GM12878 (cell line): ENCODE measurements around the gene UTS2. TPM values are rescaled to one million over a fixed set of nuclear protein-coding genes. Genes with fewer than 3 reads are reported as not detected.

ENCODE experiments used
- ATAC-seq: fragments of 200-7000 bp; cut with Tn5 transposase; 3 replicates; pipeline ENCODE4 v1.9.1; 2020; ENCODE audit warnings: mild to moderate bottlenecking, moderate library complexity
- BruUV-seq: library from RNA; stranded (reverse); fragments of 400-500 nt; replicated peaks from 2 replicates; lab custom pipeline; 2021; lab: Mats Ljungman, UMichigan
- CTCF ChIA-PET: fragments of 300-600 bp; sonication (Branson Sonifier 250); formaldehyde crosslinking; extraction: SDS; loops from one replicate; lab custom pipeline; 2021; ENCODE audit warnings: inconsistent platforms; lab: Yijun Ruan, JAX
- POLR2A ChIA-PET: fragments of 350-600 bp; formaldehyde crosslinking; extraction: SDS; loops from one replicate; lab custom pipeline; 2021; ENCODE audit warnings: inconsistent platforms; lab: Charles Lee
- RAD21 ChIA-PET: fragments of 300-600 bp; sonication (Branson Sonifier 250); formaldehyde crosslinking; loops from one replicate; lab custom pipeline; 2023; ENCODE audit warnings: antibody characterized with exemption; ENCODE audit not compliant: unreplicated experiment; lab: Charles Lee
- SMC1A ChIA-PET: fragments of 300-600 bp; sonication (Branson Sonifier 250); formaldehyde crosslinking; loops from one replicate; lab custom pipeline; 2023; ENCODE audit not compliant: unreplicated experiment, uncharacterized antibody; lab: Charles Lee
- DNase-seq: peaks from one replicate; pipeline ENCODE4 v3.0.0-alpha.2; 2011; ENCODE audit warnings: low read depth, low spot score
- FAIRE-seq: peaks from 3 replicates; lab custom pipeline; 2011; peaks lifted over from hg19 to GRCh38; lab: Jason Lieb, UNC
- H2AFZ ChIP-seq: 2 replicates; pipeline ENCODE4 v1.6.0; 2011; ENCODE audit warnings: low read depth, low read length, control low read depth; ENCODE audit not compliant: control insufficient read depth
- H3K27ac ChIP-seq: 2 replicates; pipeline ENCODE4 v1.5.1; 2011; ENCODE audit warnings: control low read depth; ENCODE audit not compliant: control insufficient read depth, insufficient read depth
- H3K27me3 ChIP-seq, 2 experiments: replicated peaks in 1 of 2; 2 replicates each; pipeline versions ENCODE4 v1.6.0 to v1.6.1; 2011; ENCODE audit warnings: low read length in 1 of 2; ENCODE audit not compliant: control insufficient read depth in 2 of 2, insufficient read depth in 2 of 2
- H3K36me3 ChIP-seq, 2 experiments: 2 replicates each; pipeline ENCODE4 v1.5.1; 2011; ENCODE audit warnings: low read length in 1 of 2; ENCODE audit not compliant: control insufficient read depth in 2 of 2, insufficient read depth in 2 of 2
- H3K4me1 ChIP-seq: 2 replicates; pipeline ENCODE4 v1.6.1; 2011; ENCODE audit warnings: mild to moderate bottlenecking, low read length, moderate library complexity, mixed read lengths; ENCODE audit not compliant: control insufficient read depth, insufficient read depth
- H3K4me2 ChIP-seq: 2 replicates; pipeline ENCODE4 v1.6.0; 2011; ENCODE audit warnings: control low read depth; ENCODE audit not compliant: control insufficient read depth, insufficient read depth
- H3K4me3 ChIP-seq: fragments of 200-600 bp; sonication (generic); 2 replicates; pipeline ENCODE4 v1.5.1; 2016
- H3K79me2 ChIP-seq: 2 replicates; pipeline ENCODE4 v1.6.0; 2011; ENCODE audit warnings: low read length; ENCODE audit not compliant: control insufficient read depth, insufficient read depth
- H3K9ac ChIP-seq: 2 replicates; pipeline ENCODE4 v1.8.0; 2011; ENCODE audit warnings: low read length, control low read depth, mixed read lengths; ENCODE audit not compliant: control insufficient read depth, insufficient read depth
- H3K9me3 ChIP-seq: replicated peaks from 3 replicates; pipeline ENCODE4 v1.5.1; 2011; ENCODE audit warnings: mild to moderate bottlenecking, low read length; ENCODE audit not compliant: control insufficient read depth, insufficient read depth
- H4K20me1 ChIP-seq: 2 replicates; pipeline ENCODE4 v1.6.0; 2011; ENCODE audit not compliant: control insufficient read depth, insufficient read depth
- BACH1 ChIP-seq: fragments of 450-650 bp; IDR thresholded peaks from 2 replicates; pipeline ENCODE4 v1.6.1; 2017; ENCODE audit warnings: mild to moderate bottlenecking, borderline replicate concordance
- CHD2 ChIP-seq: IDR thresholded peaks from 2 replicates; pipeline ENCODE4 v1.6.1; 2011; ENCODE audit warnings: low read depth, low read length, improper control_type of control experiment, borderline replicate concordance
- EP300 ChIP-seq, 2 experiments: fragments of 150-350 bp in 1 of 2; IDR thresholded peaks; 2 replicates each; pipeline ENCODE4 v1.6.1; 2011 to 2012; ENCODE audit warnings: low read depth in 2 of 2, low read length in 2 of 2, borderline replicate concordance in 1 of 2, improper control_type of control experiment in 1 of 2, inconsistent platforms in 1 of 2; ENCODE audit not compliant: control insufficient read depth in 1 of 2
- HCFC1 ChIP-seq: fragments of 150-350 bp; IDR thresholded peaks from 2 replicates; pipeline ENCODE4 v1.6.1; 2014; ENCODE audit warnings: low read length
- HDAC6 ChIP-seq: fragments of 200-600 bp; sonication (generic); IDR thresholded peaks from one replicate; pipeline ENCODE4 v1.8.0; 2017; ENCODE audit warnings: antibody characterized with exemption; ENCODE audit not compliant: unreplicated experiment
- MEF2B ChIP-seq: fragments of 450-650 bp; IDR thresholded peaks from 2 replicates; pipeline ENCODE4 v1.6.1; 2018; ENCODE audit warnings: mild to moderate bottlenecking, moderate library complexity; ENCODE audit not compliant: partially characterized antibody, poor library complexity, severe bottlenecking
- NFXL1 ChIP-seq: fragments of 450-650 bp; IDR thresholded peaks from 2 replicates; pipeline ENCODE4 v1.6.1; 2017; ENCODE audit warnings: antibody characterized with exemption, mild to moderate bottlenecking, borderline replicate concordance
- PAX5 ChIP-seq: IDR thresholded peaks from 2 replicates; pipeline ENCODE4 v1.6.1; 2011; ENCODE audit warnings: low read depth, low read length, borderline replicate concordance
- RAD21 ChIP-seq: IDR thresholded peaks from 2 replicates; pipeline ENCODE4 v1.6.1; 2011; ENCODE audit warnings: mild to moderate bottlenecking, low read depth, low read length, moderate library complexity; ENCODE audit not compliant: insufficient read depth
- SMAD5 ChIP-seq: IDR thresholded peaks from 2 replicates; pipeline ENCODE4 v1.6.1; 2016; ENCODE audit warnings: antibody characterized with exemption, low read depth
- TBL1XR1 ChIP-seq: IDR thresholded peaks from 2 replicates; pipeline ENCODE4 v1.6.1; 2012; ENCODE audit warnings: low read depth, low read length, improper control_type of control experiment
- USF2 ChIP-seq: IDR thresholded peaks from 2 replicates; pipeline ENCODE4 v1.6.1; 2011; ENCODE audit warnings: low read depth, low read length, improper control_type of control experiment, borderline replicate concordance
- ZBED1 ChIP-seq: IDR thresholded peaks from 2 replicates; pipeline ENCODE4 v1.6.1; 2016; ENCODE audit warnings: borderline replicate concordance
- ZBTB33 ChIP-seq: fragments of 450-650 bp; IDR thresholded peaks from 2 replicates; pipeline ENCODE4 v1.6.1; 2017; ENCODE audit warnings: mild to moderate bottlenecking
- ZNF274 ChIP-seq: IDR thresholded peaks from one replicate; pipeline ENCODE4 v1.8.0; 2011; ENCODE audit not compliant: insufficient read length, insufficient read depth
- WGBS: methylation state at CpG from one replicate; pipeline ENCODE4 v1.1.6; 2016; ENCODE audit warnings: low lambda C conversion rate; ENCODE audit not compliant: insufficient replicate concordance, insufficient coverage; ENCODE audit errors: missing lambda C conversion rate; 5-methylcytosine and 5-hydroxymethylcytosine counted together
- in situ Hi-C: fragments of 300-500 bp; cut with MboI; formaldehyde crosslinking; loops from 9 replicates; pipeline ENCODE4 v1.14.3; 2018; ENCODE audit warnings: mixed read lengths
- intact Hi-C: fragments of 100-400 bp; cut with micrococcal nuclease; formaldehyde crosslinking; loops from one replicate; pipeline ENCODE4 v1.14.2; 2022; ENCODE audit not compliant: unreplicated experiment
- polyA plus RNA-seq, 11 experiments: library from polyadenylated mRNA; depleted of rRNA in 4 of 11; unstranded in 6 of 11; stranded (reverse) in 5 of 11; fragments of >200 nt; fragmentation: Nextera tagmentation in 4 of 11; fragmentation: Illumina TruSeq in 1 of 11; extraction: Ambion mirVana in 4 of 11; extraction: Trizol in 1 of 11; gene quantifications; 1 replicate in 1 of 11; 2 replicates in 10 of 11; pipeline versions ENCODE4 v1.2.1 to v1.2.3, GENCODE V29; 2011 to 2016; ENCODE audit warnings: inconsistent platforms in 2 of 11, missing spikeins in 2 of 11, low read depth in 1 of 11
- total RNA-seq, 4 experiments: library from RNA; depleted of rRNA in 3 of 4; stranded (reverse); fragments of >200 nt in 3 of 4; fragmentation: Illumina TruSeq in 1 of 4; extraction: Trizol in 1 of 4; gene quantifications; 2 replicates each; pipeline versions ENCODE4 v1.2.1 to v1.2.3, GENCODE V29; 2013 to 2021

Gene UTS2
- total and polyA plus RNA-seq, 10 of the 15 experiments (the other 5 are each of a cell fraction or from before 2014, with no cell fraction given) = not detected

- H3K4me2 ChIP-seq = no peak overlapping the region
- WGBS = 19% methylated on average over 13 of the region's 13 CpGs
- H3K27ac ChIP-seq = no peak overlapping the region
- ChIA-PET POLR2A (interaction anchor here (0.7 kb wide), 1 partner anchor 59 kb away, joined by 3 read pairs; no protein-coding TSS in a partner anchor), CTCF (no interaction called here), SMC1A (no interaction called here), RAD21 (no interaction called here)
- H3K36me3 ChIP-seq = no peaks in the 10 kb centered on the region
- BruUV-seq = no TSS peak
- H4K20me1 ChIP-seq = no peaks in the 10 kb centered on the region
- H2AFZ ChIP-seq = no peak overlapping the region
- H3K9ac ChIP-seq = no peak overlapping the region
- no peak for FAIRE-seq
- H3K4me1 ChIP-seq = no peaks in the 10 kb centered on the region
- no peak for ATAC-seq
- H3K4me3 ChIP-seq = no peak overlapping the region
- no peaks in the 10 kb centered on the region for H3K79me2 ChIP-seq
- intact Hi-C loops = no loop called here
- H3K27me3 ChIP-seq = no peaks in the 10 kb centered on the region; a peak in 1 of 4 replicates
- no peak for DNase-seq
- in situ Hi-C loops = no loop called here
- no peaks in the 10 kb centered on the region for H3K9me3 ChIP-seq
- TF ChIP-seq CHD2 (no peak), ZNF274 (no peak), ZBED1 (no peak), ZBTB33 (no peak)
These were observed 40.8 kb upstream of the UTS2 start for GRCh38 chr1:7893529-7894180.

- Histone ChIP-seq H3K27ac (no peak overlapping the region), H3K36me3 (no peaks in the 10 kb centered on the region), H4K20me1 (no peaks in the 10 kb centered on the region), H3K4me3 (no peak overlapping the region), H3K4me1 (no peaks in the 10 kb centered on the region), H3K79me2 (no peaks in the 10 kb centered on the region), H3K4me2 (no peak overlapping the region), H3K9me3 (no peaks in the 10 kb centered on the region), H2AFZ (no peak overlapping the region), H3K27me3 (no peaks in the 10 kb centered on the region; a peak in 1 of 4 replicates), H3K9ac (no peak overlapping the region)
- ChIA-PET CTCF (no interaction called here), SMC1A (no interaction called here), POLR2A (no interaction called here), RAD21 (no interaction called here)
- ATAC-seq (no peak), FAIRE-seq (no peak), DNase-seq (no peak)
- in situ Hi-C loops = no loop called here
- BruUV-seq = no TSS peak
- 15% methylated on average over 9 of the region's 9 CpGs for WGBS
- intact Hi-C loops = no loop called here
- no peak for TF ChIP-seq HCFC1
- no peak for TF ChIP-seq USF2
- TF ChIP-seq NFXL1 = no peak
- TF ChIP-seq MEF2B = no peak
- no peak for TF ChIP-seq TBL1XR1
- TF ChIP-seq EP300 (IDR thresholded peaks at IDR 0.05; ENCODE audit: borderline replicate concordance in 1 of 2, control insufficient read depth in 1 of 2, low read depth in 2 of 2, low read length in 2 of 2) = no peak
- no peak for TF ChIP-seq SMAD5
- TF ChIP-seq HDAC6 = no peak
- no peak for TF ChIP-seq BACH1
- no peak for TF ChIP-seq RAD21
- no peak for TF ChIP-seq PAX5
These were observed 38.9 kb upstream of the UTS2 start for GRCh38 chr1:7891804-7892203.
